Activated CD8-positive, alpha-beta memory T cell treated with anti-CD3 and anti-CD28 coated beads for 48 hours (primary cell): ENCODE measurements around the gene XK.
"Not testable (repeated sequence)": the region's sequence is repeated elsewhere in the genome, so short reads cannot be mapped to it uniquely, and the experiment has no call there.

ENCODE experiments used
- DNase-seq, 3 experiments: peaks; one replicate each; pipeline ENCODE4 v3.0.0-alpha.2; 2020; ENCODE audit warnings: low read depth in 2 of 3, low spot score in 2 of 3

Gene XK

DNA sequence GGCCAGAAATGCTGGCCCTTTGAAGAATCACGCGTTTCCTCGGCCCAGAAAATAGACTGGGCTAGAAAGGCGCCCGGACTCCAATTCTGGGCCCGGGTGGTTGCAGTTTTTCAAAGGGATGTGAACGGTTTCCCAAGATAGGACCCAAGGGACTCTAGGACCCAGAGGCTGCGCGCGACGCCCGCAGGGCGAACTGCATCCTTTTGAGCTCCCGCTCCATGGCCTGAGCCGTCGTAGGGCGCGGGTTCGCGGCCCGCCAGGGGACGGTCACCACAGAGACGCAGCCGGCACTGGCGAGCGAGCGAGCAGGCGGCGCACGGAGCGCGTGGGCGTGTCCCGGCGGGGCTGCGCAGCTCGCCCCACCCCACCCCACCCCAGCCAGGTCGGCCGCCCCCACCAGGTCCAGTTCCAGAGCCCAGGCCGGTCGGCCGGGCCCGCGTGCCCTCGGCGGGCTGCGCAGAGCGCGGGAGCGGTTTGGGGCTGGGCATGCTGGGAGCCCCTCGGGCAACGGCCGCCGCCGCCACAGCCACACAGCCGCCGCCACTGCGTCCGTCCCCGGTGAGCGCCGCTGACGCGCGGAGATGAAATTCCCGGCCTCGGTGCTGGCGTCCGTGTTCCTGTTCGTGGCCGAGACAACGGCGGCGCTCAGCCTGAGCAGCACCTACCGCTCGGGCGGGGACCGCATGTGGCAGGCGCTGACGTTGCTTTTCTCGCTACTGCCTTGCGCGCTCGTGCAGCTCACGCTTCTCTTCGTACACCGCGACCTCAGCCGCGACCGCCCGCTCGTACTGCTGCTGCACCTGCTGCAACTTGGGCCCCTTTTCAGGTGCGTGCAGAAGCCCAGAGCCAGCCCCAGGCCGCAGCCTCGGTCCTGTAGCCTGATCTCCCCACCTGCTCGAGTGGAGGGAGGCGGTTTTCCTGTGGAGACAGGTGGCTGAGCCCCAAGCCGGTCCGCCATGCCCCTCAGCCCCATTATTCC lies at the start of gene XK:
XK (plus strand) TSS at position 411 of the 979 bp plus-strand sequence; CDS start at position 582, 171 bp downstream.
- DNase-seq = peak; percentile 0 to 11 (median 5)

- DNase-seq = no peak
Observed at GRCh38 chrX:37638047-37638446, 47.5 kb upstream of the XK start.

GRCh38 chrX:37640142-37640541 lies 45.4 kb upstream of the XK start:
- no peak for DNase-seq

- DNase-seq = no peak
Observed at GRCh38 chrX:37641859-37642258, 43.7 kb upstream of the XK start.

DNA sequence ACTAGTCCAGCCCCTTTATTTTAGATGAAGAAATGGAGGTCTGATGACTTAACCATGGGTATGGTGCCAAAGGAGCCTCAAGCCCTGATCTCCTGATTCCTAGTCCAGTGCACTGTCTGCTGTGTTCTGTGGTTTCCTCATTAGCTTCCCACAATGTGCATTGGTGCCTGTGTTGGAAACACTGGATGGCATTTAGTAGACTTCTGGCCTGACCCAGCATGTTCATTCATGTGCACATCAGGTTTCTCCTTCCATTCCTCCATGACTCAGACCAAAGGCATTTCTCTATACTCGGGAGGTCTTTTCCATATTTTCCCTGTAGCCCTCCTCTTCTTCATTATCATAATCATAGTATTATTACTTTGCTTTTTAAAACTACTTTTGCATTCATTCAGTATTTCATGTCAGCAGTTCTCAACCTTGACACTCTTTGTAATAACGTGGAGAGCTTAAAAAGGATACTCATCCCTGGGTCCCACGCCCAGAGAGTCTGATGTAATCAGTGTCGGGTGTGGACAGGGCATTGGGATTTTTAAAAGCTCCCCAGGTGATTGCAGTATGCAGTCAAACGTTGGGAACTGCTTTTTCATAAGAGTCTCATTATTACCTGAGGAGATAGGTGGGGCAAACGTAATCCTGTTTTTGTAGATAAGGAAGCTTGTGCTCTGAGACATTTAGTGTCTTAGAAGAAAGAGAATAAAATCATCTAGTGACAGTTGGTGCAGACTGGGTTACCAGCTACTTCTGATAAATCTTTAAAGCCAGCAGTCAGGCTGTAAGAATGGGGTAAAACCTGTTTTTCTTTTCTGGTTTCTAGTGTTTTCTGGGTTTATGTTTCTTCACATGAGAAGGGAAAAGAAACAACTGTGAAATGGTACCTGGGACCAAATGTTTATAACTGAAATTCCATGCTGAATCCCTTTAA lies 40.9 kb upstream of the XK start:
- DNase-seq = no peak

- no peak for DNase-seq
Observed at GRCh38 chrX:37646254-37646653, 39.3 kb upstream of the XK start.

GRCh38 chrX:37650879-37651278 lies 34.7 kb upstream of the XK start:
- not testable (repeated sequence) for DNase-seq

- DNase-seq = no peak
Observed at GRCh38 chrX:37651921-37652452, 33.6 kb upstream of the XK start.

DNA sequence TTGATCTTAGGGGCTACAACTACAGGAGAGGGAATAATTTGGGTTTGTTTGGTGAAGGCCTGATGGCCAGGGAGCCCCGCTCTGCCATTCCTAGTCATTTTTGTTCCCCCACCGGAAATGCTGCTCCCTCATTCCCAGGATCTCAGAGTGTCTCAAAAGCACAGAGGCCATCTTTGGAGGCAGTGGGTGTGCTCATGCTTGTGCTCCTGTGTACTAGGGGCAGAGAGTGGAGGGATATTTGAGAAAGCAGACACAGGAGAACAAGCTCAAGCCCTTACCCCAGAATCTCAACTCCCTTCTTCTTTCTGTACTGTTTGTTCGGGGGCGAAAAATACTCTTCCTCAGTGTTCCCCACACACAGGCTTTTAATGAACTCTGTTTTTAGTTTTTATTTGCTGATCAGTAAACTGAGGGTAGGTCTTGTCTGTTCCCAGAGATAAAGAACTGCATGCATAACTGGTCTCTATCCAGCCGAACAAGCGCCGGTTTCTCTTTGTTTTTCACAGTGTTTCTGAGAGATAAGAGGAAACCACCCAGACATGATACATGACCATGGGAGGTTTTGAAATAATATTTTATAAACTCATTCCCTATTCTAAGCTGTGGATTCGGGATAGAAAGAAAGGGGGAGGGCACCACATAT lies 32.9 kb upstream of the XK start:
- DNase-seq = no peak

DNA sequence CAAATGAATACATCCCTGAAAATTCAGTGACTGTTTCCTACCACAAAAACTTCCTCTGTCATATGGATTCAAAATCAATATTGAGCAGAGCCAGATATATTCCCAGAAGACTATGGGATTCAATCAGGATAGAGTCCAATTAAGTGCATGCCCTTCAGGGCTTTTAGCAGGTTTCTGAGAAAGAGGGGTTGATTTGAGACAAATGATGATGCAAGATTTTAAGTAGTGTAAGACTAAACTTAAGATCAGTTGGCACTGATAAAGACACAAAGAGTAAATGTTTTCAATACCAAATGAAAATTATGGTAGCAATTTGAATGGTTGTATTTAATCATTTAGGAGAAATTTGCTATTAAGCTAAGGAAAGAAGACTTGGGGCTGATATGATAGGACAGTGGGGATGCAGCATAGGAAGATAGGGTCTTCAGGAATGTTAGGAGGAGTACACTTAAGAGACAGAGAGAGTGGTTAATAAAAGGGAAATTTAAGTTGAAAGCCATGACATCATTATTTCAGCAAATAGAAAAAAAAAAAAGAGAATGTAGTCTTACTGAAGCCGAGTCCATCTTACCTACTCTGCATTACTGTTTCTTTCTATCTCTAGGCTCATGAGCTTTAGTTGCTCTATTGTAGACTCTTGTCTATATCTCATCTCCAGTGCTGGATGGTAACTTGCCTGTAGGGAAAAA lies 32.0 kb upstream of the XK start:
- no peak for DNase-seq

GRCh38 chrX:37658343-37659030 lies 27.1 kb upstream of the XK start:
- DNase-seq = no peak

- no peak for DNase-seq
Observed at GRCh38 chrX:37659047-37659446, 26.5 kb upstream of the XK start.

GRCh38 chrX:37662181-37662580 lies 23.4 kb upstream of the XK start:
- no peak for DNase-seq

GRCh38 chrX:37666516-37666915 lies 19.1 kb upstream of the XK start:
- DNase-seq = no peak

DNA sequence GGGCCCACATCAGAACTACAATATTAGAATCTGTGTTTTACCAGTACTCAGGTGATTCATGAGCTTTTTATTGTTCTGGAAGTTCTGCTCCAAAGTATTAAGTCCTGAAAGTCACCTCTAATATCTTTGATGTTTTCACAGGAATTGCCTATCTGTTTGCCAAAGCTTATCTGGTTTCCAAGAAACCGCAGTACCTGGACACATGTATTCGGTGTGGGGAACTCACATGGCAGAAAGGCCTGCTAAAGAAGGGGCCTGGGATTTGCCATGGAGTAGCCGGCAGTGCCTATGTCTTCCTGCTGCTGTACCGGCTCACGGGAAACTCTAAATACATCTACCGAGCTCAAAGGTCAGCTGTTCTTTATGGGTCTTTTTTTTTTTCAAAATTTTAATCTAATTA lies 18.4 kb upstream of the XK start:
- no peak for DNase-seq

DNA sequence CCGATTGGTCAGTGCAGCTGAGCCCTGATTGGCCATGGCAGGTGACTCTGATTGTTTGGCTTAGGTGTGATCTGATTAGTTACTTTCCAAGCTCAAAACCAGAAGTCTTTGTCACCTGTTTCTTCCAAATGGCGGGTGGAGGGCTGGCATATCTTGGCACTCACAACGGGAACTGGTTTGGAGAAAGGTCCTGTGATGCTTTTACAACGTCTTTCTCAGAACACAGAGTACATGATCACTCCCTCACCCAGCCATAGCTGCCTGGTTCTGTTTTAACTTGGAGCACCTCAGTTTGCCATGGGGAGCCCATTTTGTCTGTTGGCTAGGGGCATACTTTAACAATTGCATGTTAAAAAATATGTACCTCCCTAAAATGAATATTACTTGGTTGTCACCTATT lies 13.0 kb upstream of the XK start:
- no peak for DNase-seq

GRCh38 chrX:37676811-37677210 lies 8.8 kb upstream of the XK start:
- no peak for DNase-seq

- no peak for DNase-seq
Observed at GRCh38 chrX:37677243-37677642, 8.3 kb upstream of the XK start.

GRCh38 chrX:37677765-37678164 lies 7.8 kb upstream of the XK start:
- DNase-seq = no peak

- DNase-seq = no peak
Observed at GRCh38 chrX:37678574-37678973, 7.0 kb upstream of the XK start.
